ENCODE results near the gene CHRNA7.

GRCh38 chr15:32034106-32034505 lies 3.8 kb downstream of the CHRNA7 start:
- no peak for TF ChIP-seq POLR2A (IDR thresholded peaks at IDR 0.05)
- no peak for TF ChIP-seq CTCF (IDR thresholded peaks at IDR 0.05)
